ENCODE measurements around the gene GABBR2.

Gene GABBR2

GRCh38 chr9:98579700-98580099 is 129.0 kb downstream of the GABBR2 start:
- no peak for DNase-seq (ENCODE audit: low read depth)
- TF ChIP-seq CTCF (conservative IDR thresholded peaks at IDR 0.05; ENCODE audit: low read depth, low read length), result no peak
- H3K4me3 ChIP-seq (ENCODE audit: low read depth, low read length), result no peak overlapping the region

- no peak for DNase-seq (ENCODE audit: low read depth)
- H3K4me3 ChIP-seq (ENCODE audit: low read depth, low read length), result no peak overlapping the region
- no peak for TF ChIP-seq CTCF (conservative IDR thresholded peaks at IDR 0.05; ENCODE audit: low read depth, low read length)
These were observed 131.3 kb downstream of the GABBR2 start for GRCh38 chr9:98577446-98577845.

GRCh38 chr9:98576859-98577258 is 131.9 kb downstream of the GABBR2 start:
- no peak for TF ChIP-seq CTCF (conservative IDR thresholded peaks at IDR 0.05; ENCODE audit: low read depth, low read length)
- no peak overlapping the region for H3K4me3 ChIP-seq (ENCODE audit: low read depth, low read length)
- DNase-seq (ENCODE audit: low read depth), result no peak

GRCh38 chr9:98576354-98576753 is 132.4 kb downstream of the GABBR2 start:
- DNase-seq (ENCODE audit: low read depth), result no peak
- no peak for TF ChIP-seq CTCF (conservative IDR thresholded peaks at IDR 0.05; ENCODE audit: low read depth, low read length)
- no peak overlapping the region for H3K4me3 ChIP-seq (ENCODE audit: low read depth, low read length)

GRCh38 chr9:98575379-98576346 is 133.1 kb downstream of the GABBR2 start:
- DNase-seq (ENCODE audit: low read depth), result peak; percentile 72

GRCh38 chr9:98573749-98574278 is 134.9 kb downstream of the GABBR2 start:
- DNase-seq (ENCODE audit: low read depth), result peak; percentile 15
- H3K4me3 ChIP-seq (ENCODE audit: low read depth, low read length), result no peak overlapping the region
- TF ChIP-seq CTCF (conservative IDR thresholded peaks at IDR 0.05; ENCODE audit: low read depth, low read length), result peak; percentile 16

More at GRCh38 chr9:98575379-98576346, 133.1 kb downstream of the GABBR2 start:
- no peak overlapping the region for H3K4me3 ChIP-seq (ENCODE audit: low read depth, low read length)
- no peak for TF ChIP-seq CTCF (conservative IDR thresholded peaks at IDR 0.05; ENCODE audit: low read depth, low read length)
